ENCODE results near the gene TFIP11.

GRCh38 chr22:26547426-26547825 is 35.2 kb upstream of the TFIP11 start:
- TF ChIP-seq, protein P1, sequence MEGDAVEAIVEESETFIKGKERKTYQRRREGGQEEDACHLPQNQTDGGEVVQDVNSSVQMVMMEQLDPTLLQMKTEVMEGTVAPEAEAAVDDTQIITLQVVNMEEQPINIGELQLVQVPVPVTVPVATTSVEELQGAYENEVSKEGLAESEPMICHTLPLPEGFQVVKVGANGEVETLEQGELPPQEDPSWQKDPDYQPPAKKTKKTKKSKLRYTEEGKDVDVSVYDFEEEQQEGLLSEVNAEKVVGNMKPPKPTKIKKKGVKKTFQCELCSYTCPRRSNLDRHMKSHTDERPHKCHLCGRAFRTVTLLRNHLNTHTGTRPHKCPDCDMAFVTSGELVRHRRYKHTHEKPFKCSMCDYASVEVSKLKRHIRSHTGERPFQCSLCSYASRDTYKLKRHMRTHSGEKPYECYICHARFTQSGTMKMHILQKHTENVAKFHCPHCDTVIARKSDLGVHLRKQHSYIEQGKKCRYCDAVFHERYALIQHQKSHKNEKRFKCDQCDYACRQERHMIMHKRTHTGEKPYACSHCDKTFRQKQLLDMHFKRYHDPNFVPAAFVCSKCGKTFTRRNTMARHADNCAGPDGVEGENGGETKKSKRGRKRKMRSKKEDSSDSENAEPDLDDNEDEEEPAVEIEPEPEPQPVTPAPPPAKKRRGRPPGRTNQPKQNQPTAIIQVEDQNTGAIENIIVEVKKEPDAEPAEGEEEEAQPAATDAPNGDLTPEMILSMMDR (IDR thresholded peaks at IDR 0.05) = no peak
- no peak for TF ChIP-seq POLR2A (IDR thresholded peaks at IDR 0.05)
